SU-DHL-6 (cell line): ENCODE results near the gene THOP1.

Experiments
- H2AFZ ChIP-seq: fragments of 200-600 bp; sonication (generic); 2 replicates; pipeline ENCODE4 v1.6.1; 2014; ENCODE audit warnings: low read depth, mild to moderate bottlenecking, moderate library complexity, mixed read lengths, antibody characterized with exemption, low read length; ENCODE audit not compliant: severe bottlenecking
- H3F3A ChIP-seq: fragments of 200-600 bp; shearing (Covaris generic); 2 replicates; pipeline ENCODE4 v1.6.0; 2016; ENCODE audit warnings: antibody characterized with exemption, mild to moderate bottlenecking; ENCODE audit not compliant: insufficient read depth
- H3K27ac ChIP-seq: fragments of 200-600 bp; sonication (generic); 2 replicates; pipeline ENCODE4 v1.5.1; 2016; ENCODE audit warnings: low read depth, mild to moderate bottlenecking, low read length, moderate library complexity, mixed read lengths
- H3K27me3 ChIP-seq: fragments of 200-600 bp; sonication (generic), shearing (Covaris generic); 2 replicates; pipeline ENCODE4 v1.6.0; 2014; ENCODE audit warnings: mild to moderate bottlenecking, low read length
- H3K36me3 ChIP-seq: fragments of 200-600 bp; sonication (generic); 2 replicates; pipeline ENCODE4 v1.6.1; 2014; ENCODE audit warnings: mild to moderate bottlenecking, low read length, mixed read lengths
- H3K4me2 ChIP-seq: fragments of 300-600, 200-600 bp; shearing (Covaris generic), sonication (generic); 2 replicates; pipeline ENCODE4 v1.6.0; 2014; ENCODE audit warnings: low read length, low read depth, mild to moderate bottlenecking; ENCODE audit not compliant: poor library complexity, severe bottlenecking
- H3K4me3 ChIP-seq: fragments of 200-600 bp; sonication (generic); 2 replicates; pipeline ENCODE4 v1.5.1; 2014; ENCODE audit warnings: antibody characterized with exemption, low read length, mild to moderate bottlenecking, mixed read lengths; ENCODE audit not compliant: insufficient read depth, poor library complexity, severe bottlenecking
- H3K79me2 ChIP-seq: fragments of 200-600 bp; sonication (generic); 2 replicates; pipeline ENCODE4 v1.6.1; 2014; ENCODE audit warnings: mild to moderate bottlenecking, low read length, moderate library complexity; ENCODE audit not compliant: insufficient read depth
- H3K9ac ChIP-seq: fragments of 200-600 bp; sonication (generic); 2 replicates; pipeline ENCODE4 v1.7.0; 2014; ENCODE audit warnings: mild to moderate bottlenecking, low read length
- H3K9me2 ChIP-seq: fragments of 200-600 bp; sonication (generic); replicated peaks from 2 replicates; pipeline ENCODE4 v1.6.1; 2014; ENCODE audit warnings: low read length; ENCODE audit not compliant: insufficient read depth
- H3K9me3 ChIP-seq: fragments of 200-600 bp; sonication (generic); 2 replicates; pipeline ENCODE4 v1.6.1; 2014; ENCODE audit warnings: low read length, mixed read lengths; ENCODE audit not compliant: insufficient read depth
- H4K20me1 ChIP-seq: fragments of 200-600 bp; sonication (generic); 2 replicates; pipeline ENCODE4 v1.6.1; 2014; ENCODE audit warnings: low read depth, mild to moderate bottlenecking, antibody characterized with exemption, low read length, moderate library complexity, mixed read lengths
- CTCF ChIP-seq: fragments of 200-600 bp; sonication (generic); IDR thresholded peaks from one replicate; pipeline ENCODE4 v1.5.1; 2017; ENCODE audit warnings: antibody characterized with exemption, mild to moderate bottlenecking, low read length, moderate library complexity; ENCODE audit not compliant: insufficient read depth, poor library complexity, severe bottlenecking
- EZH2phosphoT487 ChIP-seq: fragments of 200-600 bp; sonication (generic), shearing (Covaris generic); conservative IDR thresholded peaks from 2 replicates; pipeline ENCODE4 v1.6.1; 2018; ENCODE audit warnings: mild to moderate bottlenecking, antibody characterized with exemption, low read length, moderate library complexity, mixed read lengths

THOP1 gene

GRCh38 chr19:2759362-2759761 is 25.9 kb upstream of the THOP1 start:
- Histone ChIP-seq H3K36me3 (no peaks in the 10 kb centered on the region), H3F3A (no peaks in the 10 kb centered on the region), H3K9ac (no peak overlapping the region)

GRCh38 chr19:2759965-2760364 is 25.3 kb upstream of the THOP1 start:
- no peak overlapping the region for H3K4me3 ChIP-seq
- no peaks in the 10 kb centered on the region for H3K36me3 ChIP-seq

More at GRCh38 chr19:2759362-2759761, 25.9 kb upstream of the THOP1 start:
- no peak overlapping the region for H3K27ac ChIP-seq
- H4K20me1 ChIP-seq: no peaks in the 10 kb centered on the region
- no peak overlapping the region for H2AFZ ChIP-seq
- no peaks in the 10 kb centered on the region for H3K9me2 ChIP-seq
- no peak overlapping the region for H3K4me2 ChIP-seq
- TF ChIP-seq EZH2phosphoT487: no peak
- TF ChIP-seq CTCF: no peak
- no peaks in the 10 kb centered on the region for H3K9me3 ChIP-seq
- no peak overlapping the region for H3K4me3 ChIP-seq
- no peaks in the 10 kb centered on the region for H3K79me2 ChIP-seq
- H3K27me3 ChIP-seq: no peaks in the 10 kb centered on the region

GRCh38 chr19:2761309-2761677 is 24.0 kb upstream of the THOP1 start:
- Histone ChIP-seq H3K9ac (no peak overlapping the region), H3K4me2 (no peak overlapping the region), H3F3A (no peaks in the 10 kb centered on the region), H3K9me3 (no peaks in the 10 kb centered on the region), H2AFZ (no peak overlapping the region), H4K20me1 (no peaks in the 10 kb centered on the region), H3K79me2 (no peaks in the 10 kb centered on the region), H3K9me2 (no peaks in the 10 kb centered on the region), H3K36me3 (no peaks in the 10 kb centered on the region), H3K27me3 (no peaks in the 10 kb centered on the region), H3K27ac (no peak overlapping the region), H3K4me3 (no peak overlapping the region)
- TF ChIP-seq CTCF (no peak), EZH2phosphoT487 (no peak)

More at GRCh38 chr19:2759965-2760364, 25.3 kb upstream of the THOP1 start:
- Histone ChIP-seq H3K4me2 (no peak overlapping the region), H3K79me2 (no peaks in the 10 kb centered on the region), H3K9ac (no peak overlapping the region), H3K27me3 (no peaks in the 10 kb centered on the region), H4K20me1 (no peaks in the 10 kb centered on the region), H3K27ac (no peak overlapping the region), H2AFZ (no peak overlapping the region), H3F3A (no peaks in the 10 kb centered on the region), H3K9me3 (no peaks in the 10 kb centered on the region), H3K9me2 (no peaks in the 10 kb centered on the region)
- no peak for TF ChIP-seq CTCF
- no peak for TF ChIP-seq EZH2phosphoT487
